ENCODE results near the gene TERT. TPM values are rescaled to one million over a fixed set of nuclear protein-coding genes. Genes with fewer than 3 reads are reported as not detected.

The TERT gene
- total and polyA plus RNA-seq, 2 of the 13 experiments (the other 11 are each of a cell fraction or from before 2014, with no cell fraction given): 4.3 to 5.9 TPM

DNA sequence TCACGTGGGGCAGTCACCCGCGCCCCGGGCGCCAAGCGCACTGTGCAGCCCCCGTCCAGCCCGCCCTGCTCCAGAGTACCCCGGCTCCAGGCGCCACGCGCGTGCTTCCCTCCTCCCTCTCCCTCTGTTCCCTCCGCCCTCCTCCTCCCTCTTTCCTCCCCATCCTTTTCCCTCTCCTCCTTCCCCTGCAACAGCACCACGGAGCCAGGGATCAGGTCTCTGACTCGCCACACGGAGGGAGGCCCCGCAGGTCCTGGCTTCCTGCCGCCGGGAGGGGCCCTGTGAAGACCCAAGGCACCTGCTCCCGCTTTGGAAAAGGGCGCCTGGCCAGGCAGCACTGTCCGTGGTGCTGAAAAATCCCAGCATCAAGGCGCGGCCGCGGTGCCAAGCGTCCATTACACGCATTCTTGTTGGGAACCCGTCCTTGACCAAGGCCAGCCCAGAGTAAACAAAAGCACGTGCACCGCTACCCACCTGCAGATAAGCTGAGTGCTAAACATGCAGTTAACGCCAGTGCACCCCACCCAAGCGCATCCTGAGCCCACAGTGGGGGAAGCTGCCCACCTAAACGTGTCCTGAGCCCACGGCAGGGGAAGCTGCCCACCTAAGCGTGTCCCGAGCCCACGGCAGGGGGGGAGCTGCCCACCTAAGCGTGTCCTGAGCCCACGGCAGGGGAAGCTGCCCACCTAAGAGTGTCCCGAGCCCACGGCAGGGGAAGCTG lies 48.0 kb downstream of the TERT start (continued):
- TF ChIP-seq, protein P1, sequence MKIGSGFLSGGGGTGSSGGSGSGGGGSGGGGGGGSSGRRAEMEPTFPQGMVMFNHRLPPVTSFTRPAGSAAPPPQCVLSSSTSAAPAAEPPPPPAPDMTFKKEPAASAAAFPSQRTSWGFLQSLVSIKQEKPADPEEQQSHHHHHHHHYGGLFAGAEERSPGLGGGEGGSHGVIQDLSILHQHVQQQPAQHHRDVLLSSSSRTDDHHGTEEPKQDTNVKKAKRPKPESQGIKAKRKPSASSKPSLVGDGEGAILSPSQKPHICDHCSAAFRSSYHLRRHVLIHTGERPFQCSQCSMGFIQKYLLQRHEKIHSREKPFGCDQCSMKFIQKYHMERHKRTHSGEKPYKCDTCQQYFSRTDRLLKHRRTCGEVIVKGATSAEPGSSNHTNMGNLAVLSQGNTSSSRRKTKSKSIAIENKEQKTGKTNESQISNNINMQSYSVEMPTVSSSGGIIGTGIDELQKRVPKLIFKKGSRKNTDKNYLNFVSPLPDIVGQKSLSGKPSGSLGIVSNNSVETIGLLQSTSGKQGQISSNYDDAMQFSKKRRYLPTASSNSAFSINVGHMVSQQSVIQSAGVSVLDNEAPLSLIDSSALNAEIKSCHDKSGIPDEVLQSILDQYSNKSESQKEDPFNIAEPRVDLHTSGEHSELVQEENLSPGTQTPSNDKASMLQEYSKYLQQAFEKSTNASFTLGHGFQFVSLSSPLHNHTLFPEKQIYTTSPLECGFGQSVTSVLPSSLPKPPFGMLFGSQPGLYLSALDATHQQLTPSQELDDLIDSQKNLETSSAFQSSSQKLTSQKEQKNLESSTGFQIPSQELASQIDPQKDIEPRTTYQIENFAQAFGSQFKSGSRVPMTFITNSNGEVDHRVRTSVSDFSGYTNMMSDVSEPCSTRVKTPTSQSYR (CRISPR knock-in tag; IDR thresholded peaks at IDR 0.05; ENCODE audit: borderline replicate concordance): peak; percentile 14; the same call in 1 of the 2 replicates
- TF ChIP-seq PRPF4 (IDR thresholded peaks at IDR 0.05; ENCODE audit: low read depth, low read length, poor library complexity, severe bottlenecking) (no peak), THAP11 (CRISPR knock-in tag; IDR thresholded peaks at IDR 0.05) (peak; percentile 28; the same call in 1 of the 2 replicates), RARG (CRISPR knock-in tag; IDR thresholded peaks at IDR 0.05; ENCODE audit: low read depth) (no peak), ZMYM3 (CRISPR knock-in tag; IDR thresholded peaks at IDR 0.05) (no peak), ARID2 (CRISPR knock-in tag; IDR thresholded peaks at IDR 0.05; ENCODE audit: borderline replicate concordance) (no peak), NFYB (CRISPR knock-in tag; IDR thresholded peaks at IDR 0.05) (no peak), ZNF124 (CRISPR knock-in tag; IDR thresholded peaks at IDR 0.05) (0 out of 2 replicates have a peak, but pooled peaks have one; percentile 65), ZNF264 (CRISPR knock-in tag; IDR thresholded peaks at IDR 0.05) (peak; percentile 90), ZNF160 (CRISPR knock-in tag; IDR thresholded peaks at IDR 0.05) (peak; percentile 65; the same call in 1 of the 2 replicates), TRIM24 (CRISPR knock-in tag; IDR thresholded peaks at IDR 0.05) (no peak), ZSCAN22 (CRISPR knock-in tag; IDR thresholded peaks at IDR 0.05) (no peak)
- TF ChIP-seq, protein P2, sequence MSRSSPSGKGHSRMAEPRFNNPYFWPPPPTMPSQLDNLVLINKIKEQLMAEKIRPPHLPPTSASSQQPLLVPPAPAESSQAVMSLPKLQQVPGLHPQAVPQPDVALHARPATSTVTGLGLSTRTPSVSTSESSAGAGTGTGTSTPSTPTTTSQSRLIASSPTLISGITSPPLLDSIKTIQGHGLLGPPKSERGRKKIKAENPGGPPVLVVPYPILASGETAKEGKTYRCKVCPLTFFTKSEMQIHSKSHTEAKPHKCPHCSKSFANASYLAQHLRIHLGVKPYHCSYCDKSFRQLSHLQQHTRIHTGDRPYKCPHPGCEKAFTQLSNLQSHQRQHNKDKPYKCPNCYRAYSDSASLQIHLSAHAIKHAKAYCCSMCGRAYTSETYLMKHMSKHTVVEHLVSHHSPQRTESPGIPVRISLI (CRISPR knock-in tag; IDR thresholded peaks at IDR 0.05; ENCODE audit: borderline replicate concordance): no peak
- TF ChIP-seq, protein P3, sequence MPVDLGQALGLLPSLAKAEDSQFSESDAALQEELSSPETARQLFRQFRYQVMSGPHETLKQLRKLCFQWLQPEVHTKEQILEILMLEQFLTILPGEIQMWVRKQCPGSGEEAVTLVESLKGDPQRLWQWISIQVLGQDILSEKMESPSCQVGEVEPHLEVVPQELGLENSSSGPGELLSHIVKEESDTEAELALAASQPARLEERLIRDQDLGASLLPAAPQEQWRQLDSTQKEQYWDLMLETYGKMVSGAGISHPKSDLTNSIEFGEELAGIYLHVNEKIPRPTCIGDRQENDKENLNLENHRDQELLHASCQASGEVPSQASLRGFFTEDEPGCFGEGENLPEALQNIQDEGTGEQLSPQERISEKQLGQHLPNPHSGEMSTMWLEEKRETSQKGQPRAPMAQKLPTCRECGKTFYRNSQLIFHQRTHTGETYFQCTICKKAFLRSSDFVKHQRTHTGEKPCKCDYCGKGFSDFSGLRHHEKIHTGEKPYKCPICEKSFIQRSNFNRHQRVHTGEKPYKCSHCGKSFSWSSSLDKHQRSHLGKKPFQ (CRISPR knock-in tag; IDR thresholded peaks at IDR 0.05; ENCODE audit: insufficient replicate concordance): peak; percentile 82
- TF ChIP-seq, protein P4, sequence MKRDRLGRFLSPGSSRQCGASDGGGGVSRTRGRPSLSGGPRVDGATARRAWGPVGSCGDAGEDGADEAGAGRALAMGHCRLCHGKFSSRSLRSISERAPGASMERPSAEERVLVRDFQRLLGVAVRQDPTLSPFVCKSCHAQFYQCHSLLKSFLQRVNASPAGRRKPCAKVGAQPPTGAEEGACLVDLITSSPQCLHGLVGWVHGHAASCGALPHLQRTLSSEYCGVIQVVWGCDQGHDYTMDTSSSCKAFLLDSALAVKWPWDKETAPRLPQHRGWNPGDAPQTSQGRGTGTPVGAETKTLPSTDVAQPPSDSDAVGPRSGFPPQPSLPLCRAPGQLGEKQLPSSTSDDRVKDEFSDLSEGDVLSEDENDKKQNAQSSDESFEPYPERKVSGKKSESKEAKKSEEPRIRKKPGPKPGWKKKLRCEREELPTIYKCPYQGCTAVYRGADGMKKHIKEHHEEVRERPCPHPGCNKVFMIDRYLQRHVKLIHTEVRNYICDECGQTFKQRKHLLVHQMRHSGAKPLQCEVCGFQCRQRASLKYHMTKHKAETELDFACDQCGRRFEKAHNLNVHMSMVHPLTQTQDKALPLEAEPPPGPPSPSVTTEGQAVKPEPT (CRISPR knock-in tag; IDR thresholded peaks at IDR 0.05; ENCODE audit: low read depth): peak; percentile 41; the same call in 1 of the 2 replicates
- TF ChIP-seq, protein P5, sequence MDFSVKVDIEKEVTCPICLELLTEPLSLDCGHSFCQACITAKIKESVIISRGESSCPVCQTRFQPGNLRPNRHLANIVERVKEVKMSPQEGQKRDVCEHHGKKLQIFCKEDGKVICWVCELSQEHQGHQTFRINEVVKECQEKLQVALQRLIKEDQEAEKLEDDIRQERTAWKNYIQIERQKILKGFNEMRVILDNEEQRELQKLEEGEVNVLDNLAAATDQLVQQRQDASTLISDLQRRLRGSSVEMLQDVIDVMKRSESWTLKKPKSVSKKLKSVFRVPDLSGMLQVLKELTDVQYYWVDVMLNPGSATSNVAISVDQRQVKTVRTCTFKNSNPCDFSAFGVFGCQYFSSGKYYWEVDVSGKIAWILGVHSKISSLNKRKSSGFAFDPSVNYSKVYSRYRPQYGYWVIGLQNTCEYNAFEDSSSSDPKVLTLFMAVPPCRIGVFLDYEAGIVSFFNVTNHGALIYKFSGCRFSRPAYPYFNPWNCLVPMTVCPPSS (IDR thresholded peaks at IDR 0.05): no peak
- TF ChIP-seq, protein P6, sequence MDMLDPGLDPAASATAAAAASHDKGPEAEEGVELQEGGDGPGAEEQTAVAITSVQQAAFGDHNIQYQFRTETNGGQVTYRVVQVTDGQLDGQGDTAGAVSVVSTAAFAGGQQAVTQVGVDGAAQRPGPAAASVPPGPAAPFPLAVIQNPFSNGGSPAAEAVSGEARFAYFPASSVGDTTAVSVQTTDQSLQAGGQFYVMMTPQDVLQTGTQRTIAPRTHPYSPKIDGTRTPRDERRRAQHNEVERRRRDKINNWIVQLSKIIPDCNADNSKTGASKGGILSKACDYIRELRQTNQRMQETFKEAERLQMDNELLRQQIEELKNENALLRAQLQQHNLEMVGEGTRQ (IDR thresholded peaks at IDR 0.05; ENCODE audit: low read depth, low read length): no peak
- TF ChIP-seq, protein P6 (CRISPR knock-in tag; IDR thresholded peaks at IDR 0.05; ENCODE audit: borderline replicate concordance): no peak

Measured in HepG2 (cell line).